IMR-90 (cell line): ENCODE measurements around the gene KRTAP12-4. TPM values are rescaled to one million over a fixed set of nuclear protein-coding genes. Genes with fewer than 3 reads are reported as not detected.

ENCODE experiments used
- ATAC-seq: fragments of 200-7000 bp; cut with Tn5 transposase; 2 replicates; pipeline ENCODE4 v1.9.1; 2020; ENCODE audit warnings: low read depth, mild to moderate bottlenecking, moderate library complexity
- BruUV-seq: library from RNA; stranded (reverse); fragments of 400-500 nt; replicated peaks from 2 replicates; lab custom pipeline; 2021; lab: Mats Ljungman, UMichigan
- CTCF ChIA-PET: fragments of 300-600 bp; formaldehyde crosslinking; extraction: SDS; loops from one replicate; lab custom pipeline; 2021; ENCODE audit warnings: antibody characterized with exemption; lab: Yijun Ruan, JAX
- POLR2A ChIA-PET: fragments of 300-600 bp; sonication (Branson Sonifier 250); formaldehyde crosslinking; loops from one replicate; lab custom pipeline; 2022; ENCODE audit warnings: antibody characterized with exemption; ENCODE audit not compliant: unreplicated experiment; lab: Charles Lee
- DNase-seq: peaks from one replicate; pipeline ENCODE4 v3.0.0; 2013
- H2AFZ ChIP-seq: replicated peaks from 2 replicates; pipeline ENCODE3; 2013; ENCODE audit warnings: low read length, mild to moderate bottlenecking; ENCODE audit not compliant: poor library complexity
- H2AK5ac ChIP-seq: 2 replicates; pipeline ENCODE4 v1.6.1; 2013; ENCODE audit warnings: low read depth, low read length, inconsistent platforms
- H2AK9ac ChIP-seq: replicated peaks from 2 replicates; pipeline ENCODE3; 2013; ENCODE audit warnings: mild to moderate bottlenecking, low read depth, low read length, moderate library complexity; ENCODE audit not compliant: poor library complexity
- H2BK120ac ChIP-seq: 2 replicates; pipeline ENCODE4 v1.6.1; 2013; ENCODE audit warnings: low read depth, low read length, inconsistent platforms
- H2BK15ac ChIP-seq: 3 replicates; pipeline ENCODE4 v1.6.1; 2013; ENCODE audit warnings: low read depth, low read length, inconsistent platforms
- H2BK20ac ChIP-seq: 2 replicates; pipeline ENCODE4 v1.6.1; 2013; ENCODE audit warnings: low read depth, mild to moderate bottlenecking, inconsistent platforms, low read length, moderate library complexity
- H2BK5ac ChIP-seq: 2 replicates; pipeline ENCODE4 v1.6.1; 2013; ENCODE audit warnings: mild to moderate bottlenecking, low read depth, low read length, inconsistent platforms; ENCODE audit not compliant: poor library complexity, severe bottlenecking
- H3K14ac ChIP-seq: replicated peaks from 2 replicates; pipeline ENCODE4 v1.6.1; 2013; ENCODE audit warnings: low read depth, low read length, inconsistent platforms
- H3K18ac ChIP-seq: 2 replicates; pipeline ENCODE4 v1.6.1; 2013; ENCODE audit warnings: low read depth, low read length, control low read depth
- H3K23ac ChIP-seq: 2 replicates; pipeline ENCODE4 v1.6.1; 2013; ENCODE audit warnings: low read depth, low read length, inconsistent platforms
- H3K27ac ChIP-seq: 2 replicates; pipeline ENCODE4 v1.5.1; 2013; ENCODE audit warnings: mild to moderate bottlenecking, control low read depth, low read length; ENCODE audit not compliant: insufficient read depth
- H3K27me3 ChIP-seq: 2 replicates; pipeline ENCODE4 v1.6.1; 2013; ENCODE audit warnings: low read length; ENCODE audit not compliant: control insufficient read depth, insufficient read depth
- H3K36me3 ChIP-seq: 2 replicates; pipeline ENCODE4 v1.6.1; 2013; ENCODE audit warnings: low read length, mixed read lengths; ENCODE audit not compliant: control insufficient read depth, insufficient read depth
- H3K4ac ChIP-seq: 2 replicates; pipeline ENCODE4 v1.6.1; 2013; ENCODE audit warnings: low read depth, low read length, inconsistent platforms
- H3K4me1 ChIP-seq: 2 replicates; pipeline ENCODE4 v1.6.1; 2013; ENCODE audit warnings: low read length, mixed read lengths; ENCODE audit not compliant: control insufficient read depth, insufficient read depth
- H3K4me2 ChIP-seq: 2 replicates; pipeline ENCODE4 v1.6.1; 2013; ENCODE audit warnings: low read depth, mild to moderate bottlenecking, control low read depth, low read length, moderate library complexity
- H3K4me3 ChIP-seq: 2 replicates; pipeline ENCODE4 v1.5.1; 2013; ENCODE audit warnings: low read depth, mild to moderate bottlenecking, control low read depth, low read length, moderate library complexity; ENCODE audit not compliant: insufficient read depth
- H3K56ac ChIP-seq: 2 replicates; pipeline ENCODE4 v1.6.1; 2013; ENCODE audit warnings: low read length, inconsistent platforms; ENCODE audit not compliant: insufficient read depth; ENCODE audit errors: extremely low read depth
- H3K79me1 ChIP-seq, 2 experiments: 2 replicates each; pipeline ENCODE4 v1.6.1; 2013; ENCODE audit warnings: low read length in 2 of 2, inconsistent platforms in 1 of 2, low read depth in 1 of 2
- H3K9ac ChIP-seq: 2 replicates; pipeline ENCODE4 v1.6.1; 2013; ENCODE audit warnings: low read depth, low read length, control low read depth
- H3K9me1 ChIP-seq: 2 replicates; pipeline ENCODE4 v1.6.1; 2013; ENCODE audit warnings: low read length, inconsistent platforms; ENCODE audit not compliant: insufficient read depth
- H3K9me3 ChIP-seq: 2 replicates; pipeline ENCODE4 v1.6.1; 2013; ENCODE audit warnings: low read length; ENCODE audit not compliant: control insufficient read depth, insufficient read depth
- H4K20me1 ChIP-seq: 2 replicates; pipeline ENCODE4 v1.6.1; 2013; ENCODE audit warnings: low read length, inconsistent platforms; ENCODE audit not compliant: insufficient read depth
- H4K5ac ChIP-seq: 2 replicates; pipeline ENCODE4 v1.6.1; 2013; ENCODE audit warnings: mild to moderate bottlenecking, low read depth, low read length, control low read depth
- H4K8ac ChIP-seq, 2 experiments: 2 replicates each; pipeline ENCODE4 v1.6.1; 2013; ENCODE audit warnings: low read depth in 2 of 2, low read length in 2 of 2, control low read depth in 1 of 2, inconsistent platforms in 1 of 2
- H4K91ac ChIP-seq: 2 replicates; pipeline ENCODE4 v1.6.1; 2013; ENCODE audit warnings: low read depth, low read length, inconsistent platforms; ENCODE audit not compliant: insufficient read depth
- BHLHE40 ChIP-seq: fragments of 150-350 bp; IDR thresholded peaks from 2 replicates; pipeline ENCODE4 v1.6.1; 2016; ENCODE audit warnings: mild to moderate bottlenecking, low read depth, low read length
- CEBPB ChIP-seq: IDR thresholded peaks from 2 replicates; pipeline ENCODE4 v1.6.1; 2012; ENCODE audit warnings: low read depth, low read length, improper control_type of control experiment
- CHD1 ChIP-seq: IDR thresholded peaks from 2 replicates; pipeline ENCODE4 v1.6.1; 2012; ENCODE audit warnings: low read depth, low read length, improper control_type of control experiment
- FOS ChIP-seq: fragments of 150-350 bp; IDR thresholded peaks from 2 replicates; pipeline ENCODE4 v1.6.1; 2016; ENCODE audit warnings: low read depth, low read length
- MAFK ChIP-seq: IDR thresholded peaks from 2 replicates; pipeline ENCODE4 v1.6.1; 2012; ENCODE audit warnings: low read depth, low read length, improper control_type of control experiment
- MAZ ChIP-seq: IDR thresholded peaks from 2 replicates; pipeline ENCODE4 v1.6.1; 2012; ENCODE audit warnings: low read depth, mild to moderate bottlenecking, low read length, improper control_type of control experiment, moderate library complexity, borderline replicate concordance
- MXI1 ChIP-seq: IDR thresholded peaks from 2 replicates; pipeline ENCODE4 v1.6.1; 2012; ENCODE audit warnings: low read depth, mild to moderate bottlenecking, low read length, moderate library complexity, borderline replicate concordance
- NFE2L2 ChIP-seq: fragments of 150-350 bp; IDR thresholded peaks from 2 replicates; pipeline ENCODE4 v1.6.1; 2016; ENCODE audit warnings: low read depth, mild to moderate bottlenecking, low read length
- POLR2A ChIP-seq: IDR thresholded peaks from 2 replicates; pipeline ENCODE4 v1.6.1; 2012; ENCODE audit warnings: mild to moderate bottlenecking, low read depth, low read length
- RCOR1 ChIP-seq: IDR thresholded peaks from 2 replicates; pipeline ENCODE4 v1.6.1; 2012; ENCODE audit warnings: mild to moderate bottlenecking, low read length, improper control_type of control experiment; ENCODE audit not compliant: insufficient replicate concordance
- RFX5 ChIP-seq: IDR thresholded peaks from 2 replicates; pipeline ENCODE4 v1.8.0; 2012; ENCODE audit warnings: low read depth, mild to moderate bottlenecking, low read length, moderate library complexity
- SMC3 ChIP-seq: fragments of 150-350 bp; IDR thresholded peaks from 2 replicates; pipeline ENCODE4 v1.6.1; 2016; ENCODE audit warnings: low read depth, mild to moderate bottlenecking, antibody characterized with exemption, low read length, moderate library complexity
- WGBS, 2 experiments: methylation state at CpG; one replicate each; pipeline versions ENCODE4 v1.1.5 to v1.1.7; 2013; ENCODE audit warnings: missing lambda C conversion rate in 2 of 2; ENCODE audit not compliant: insufficient read length in 1 of 2; ENCODE audit errors: extremely low coverage in 2 of 2; 5-methylcytosine and 5-hydroxymethylcytosine counted together
- dilution Hi-C: fragments of 300-500 bp; cut with HindIII; formaldehyde crosslinking; loops from one replicate; pipeline ENCODE4 v1.14.3; 2018; ENCODE audit warnings: low sequenced_read_pairs; ENCODE audit not compliant: unreplicated experiment
- in situ Hi-C: fragments of 300-500 bp; cut with MboI; formaldehyde crosslinking; loops from 3 replicates; pipeline ENCODE4 v1.14.3; 2019; ENCODE audit warnings: low sequenced_read_pairs, inconsistent platforms, mixed read lengths
- intact Hi-C: fragments of 100-400 bp; cut with micrococcal nuclease; formaldehyde crosslinking; loops from 2 replicates; pipeline ENCODE4 v1.10.0; 2022
- polyA plus RNA-seq, 3 experiments: library from polyadenylated mRNA; depleted of rRNA; stranded (reverse); fragments of >200 nt; gene quantifications; 2 replicates each; pipeline ENCODE4 v1.2.3, GENCODE V29; 2012; ENCODE audit warnings: low replicate concordance in 1 of 3
- total RNA-seq: library from RNA; depleted of rRNA; stranded (reverse); fragments of >200 nt; gene quantifications from 2 replicates; pipeline ENCODE4 v1.2.3, GENCODE V29; 2012
- TF ChIP-seq, protein P1 (sequence below): conservative IDR thresholded peaks from 2 replicates; pipeline ENCODE4 v1.5.1; 2012; ENCODE audit warnings: mild to moderate bottlenecking, low read depth, low read length, improper control_type of control experiment
- TF ChIP-seq, protein P2 (sequence below): fragments of 150-350 bp; IDR thresholded peaks from 2 replicates; pipeline ENCODE4 v1.6.1; 2016; ENCODE audit warnings: low read depth, mild to moderate bottlenecking, low read length, moderate library complexity, borderline replicate concordance
- TF ChIP-seq, protein P3 (sequence below): fragments of 150-350 bp; IDR thresholded peaks from 2 replicates; pipeline ENCODE4 v1.6.1; 2017; ENCODE audit warnings: mild to moderate bottlenecking, antibody characterized with exemption, low read length, low read depth

KRTAP12-4 gene
- total and polyA plus RNA-seq, 2 of the 4 experiments (the other 2 are of a cell fraction) = not detected

DNA sequence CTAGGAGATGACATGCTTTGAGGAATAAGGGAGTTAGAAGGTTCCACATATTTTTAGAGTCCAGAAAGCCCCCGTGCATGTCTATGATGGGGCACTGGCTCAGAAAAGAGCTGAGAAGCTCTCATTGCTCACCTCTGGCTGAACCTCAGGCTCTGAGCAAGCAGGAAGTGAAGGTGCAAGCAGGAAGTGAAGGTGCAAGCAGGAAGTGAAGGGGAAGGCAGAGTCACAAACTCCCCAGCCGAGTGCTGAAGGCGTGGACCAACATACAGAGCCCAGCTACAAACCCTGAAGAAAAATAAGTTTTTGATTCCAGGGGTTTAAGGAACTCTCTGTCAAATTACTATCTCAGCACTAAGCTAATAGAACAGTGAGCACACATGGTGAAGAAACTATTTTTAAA lies 35.5 kb downstream of the KRTAP12-4 start:
- peaks cover 3% of the 10 kb centered on the region; the same call in 1 of the 2 replicates for H3K9me3 ChIP-seq
- no peak for TF ChIP-seq RFX5
- TF ChIP-seq POLR2A = no peak
- TF ChIP-seq MAFK = no peak
- no peak for TF ChIP-seq CEBPB
- TF ChIP-seq, protein P1, sequence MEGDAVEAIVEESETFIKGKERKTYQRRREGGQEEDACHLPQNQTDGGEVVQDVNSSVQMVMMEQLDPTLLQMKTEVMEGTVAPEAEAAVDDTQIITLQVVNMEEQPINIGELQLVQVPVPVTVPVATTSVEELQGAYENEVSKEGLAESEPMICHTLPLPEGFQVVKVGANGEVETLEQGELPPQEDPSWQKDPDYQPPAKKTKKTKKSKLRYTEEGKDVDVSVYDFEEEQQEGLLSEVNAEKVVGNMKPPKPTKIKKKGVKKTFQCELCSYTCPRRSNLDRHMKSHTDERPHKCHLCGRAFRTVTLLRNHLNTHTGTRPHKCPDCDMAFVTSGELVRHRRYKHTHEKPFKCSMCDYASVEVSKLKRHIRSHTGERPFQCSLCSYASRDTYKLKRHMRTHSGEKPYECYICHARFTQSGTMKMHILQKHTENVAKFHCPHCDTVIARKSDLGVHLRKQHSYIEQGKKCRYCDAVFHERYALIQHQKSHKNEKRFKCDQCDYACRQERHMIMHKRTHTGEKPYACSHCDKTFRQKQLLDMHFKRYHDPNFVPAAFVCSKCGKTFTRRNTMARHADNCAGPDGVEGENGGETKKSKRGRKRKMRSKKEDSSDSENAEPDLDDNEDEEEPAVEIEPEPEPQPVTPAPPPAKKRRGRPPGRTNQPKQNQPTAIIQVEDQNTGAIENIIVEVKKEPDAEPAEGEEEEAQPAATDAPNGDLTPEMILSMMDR = no peak
- TF ChIP-seq NFE2L2 = no peak
- TF ChIP-seq, protein P2, sequence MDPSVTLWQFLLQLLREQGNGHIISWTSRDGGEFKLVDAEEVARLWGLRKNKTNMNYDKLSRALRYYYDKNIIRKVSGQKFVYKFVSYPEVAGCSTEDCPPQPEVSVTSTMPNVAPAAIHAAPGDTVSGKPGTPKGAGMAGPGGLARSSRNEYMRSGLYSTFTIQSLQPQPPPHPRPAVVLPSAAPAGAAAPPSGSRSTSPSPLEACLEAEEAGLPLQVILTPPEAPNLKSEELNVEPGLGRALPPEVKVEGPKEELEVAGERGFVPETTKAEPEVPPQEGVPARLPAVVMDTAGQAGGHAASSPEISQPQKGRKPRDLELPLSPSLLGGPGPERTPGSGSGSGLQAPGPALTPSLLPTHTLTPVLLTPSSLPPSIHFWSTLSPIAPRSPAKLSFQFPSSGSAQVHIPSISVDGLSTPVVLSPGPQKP = no peak
- TF ChIP-seq BHLHE40 = no peak
- TF ChIP-seq MAZ = no peak
- no peak for TF ChIP-seq RCOR1
- no peak for TF ChIP-seq FOS
- TF ChIP-seq SMC3 = no peak
- TF ChIP-seq CHD1 = no peak
- TF ChIP-seq MXI1 = no peak
- TF ChIP-seq, protein P3, sequence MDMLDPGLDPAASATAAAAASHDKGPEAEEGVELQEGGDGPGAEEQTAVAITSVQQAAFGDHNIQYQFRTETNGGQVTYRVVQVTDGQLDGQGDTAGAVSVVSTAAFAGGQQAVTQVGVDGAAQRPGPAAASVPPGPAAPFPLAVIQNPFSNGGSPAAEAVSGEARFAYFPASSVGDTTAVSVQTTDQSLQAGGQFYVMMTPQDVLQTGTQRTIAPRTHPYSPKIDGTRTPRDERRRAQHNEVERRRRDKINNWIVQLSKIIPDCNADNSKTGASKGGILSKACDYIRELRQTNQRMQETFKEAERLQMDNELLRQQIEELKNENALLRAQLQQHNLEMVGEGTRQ = no peak
- peaks cover 3% of the 10 kb centered on the region; the same call in 1 of the 2 replicates for H3K27me3 ChIP-seq
- no peak overlapping the region for H4K5ac ChIP-seq
- H3K4me2 ChIP-seq = no peak overlapping the region
- dilution Hi-C loops = no loop called here
- POLR2A ChIA-PET = no interaction called here
- no peaks in the 10 kb centered on the region for H3K4me1 ChIP-seq
- no peak for ATAC-seq
- no peak overlapping the region for H2AK5ac ChIP-seq
- no peak overlapping the region for H2AFZ ChIP-seq
- no peak overlapping the region for H3K14ac ChIP-seq
- CTCF ChIA-PET = interaction anchor here (0.7 kb wide), 1 partner anchor 52 kb away, joined by 3 read pairs; no protein-coding TSS in a partner anchor
- no peak overlapping the region for H2BK20ac ChIP-seq
- in situ Hi-C loops = no loop called here
- H2BK120ac ChIP-seq = no peak overlapping the region
- no peak overlapping the region for H3K18ac ChIP-seq
- H3K56ac ChIP-seq = no peak overlapping the region
- H4K91ac ChIP-seq = no peak overlapping the region
- H3K4me3 ChIP-seq = no peak overlapping the region
- no peak overlapping the region for H2BK15ac ChIP-seq
- no peak overlapping the region for H3K4ac ChIP-seq
- no peak overlapping the region for H2AK9ac ChIP-seq
- H3K79me1 ChIP-seq = no peaks in the 10 kb centered on the region
- H2BK5ac ChIP-seq = no peak overlapping the region
- 70% methylated on average over 2 of the region's 3 CpGs; no CpG with 5 or more reads in 1 of the 2 experiments for WGBS, 2 experiments
- H3K36me3 ChIP-seq = no peaks in the 10 kb centered on the region
- DNase-seq = no peak
- no peak overlapping the region for H4K8ac ChIP-seq
- intact Hi-C loops = loop anchor here (1.0 kb wide), 1 partner anchor 174 kb away; no protein-coding TSS in a partner anchor
- no TSS peak for BruUV-seq
- H3K27ac ChIP-seq = no peak overlapping the region
- no peak overlapping the region for H3K23ac ChIP-seq
- H3K9me1 ChIP-seq = no peaks in the 10 kb centered on the region
- no peaks in the 10 kb centered on the region for H4K20me1 ChIP-seq
- H3K9ac ChIP-seq = no peak overlapping the region
